Astrocyte of the hippocampus (primary cell): Measurements from ENCODE around the gene OR9A2.
"Not testable (repeated sequence)": the region's sequence is repeated elsewhere in the genome, so short reads cannot be mapped to it uniquely, and the experiment has no call there.

Experiments
- DNase-seq: peaks from one replicate; pipeline ENCODE4 v3.0.0; 2011; ENCODE audit warnings: low read depth, low spot score

The OR9A2 gene

DNA sequence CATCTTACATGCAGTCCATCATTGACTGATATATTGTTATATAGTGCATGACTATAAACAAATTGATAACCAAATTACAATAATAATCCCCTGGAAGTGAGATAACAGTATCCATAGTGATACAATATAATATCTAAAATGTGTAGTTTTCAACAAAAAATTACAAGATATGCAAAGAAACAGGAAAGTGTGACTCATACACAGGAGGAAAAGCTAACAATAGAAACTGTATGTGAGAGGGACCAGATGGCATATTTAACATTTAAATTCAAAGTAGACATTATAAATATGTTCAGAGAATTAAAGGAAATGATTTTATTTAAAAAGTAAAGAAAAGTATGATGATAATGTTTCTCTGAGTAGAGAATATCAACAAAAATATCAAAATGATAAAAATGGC is 8.0 kb downstream of the OR9A2 start:
- no peak for DNase-seq

DNA sequence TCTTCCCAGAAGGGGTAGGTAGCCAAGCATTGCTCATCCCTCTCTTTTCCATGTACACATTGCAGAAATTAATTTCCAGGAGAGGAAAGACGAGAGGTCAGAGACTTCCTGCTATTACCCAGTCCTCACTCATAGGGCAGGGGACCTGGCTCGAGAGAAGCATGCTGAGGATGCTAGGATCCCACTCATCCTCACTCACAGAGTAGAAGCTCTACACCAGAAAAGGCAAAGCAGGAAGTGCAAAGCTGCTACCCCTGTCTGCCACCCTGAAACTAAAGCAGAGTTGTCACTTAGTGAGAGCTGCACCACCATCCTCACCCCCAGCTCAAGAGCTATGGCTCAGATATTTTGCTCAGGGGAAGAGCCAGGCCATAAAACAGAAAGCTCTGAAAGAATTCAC is 9.9 kb downstream of the OR9A2 start:
- no peak for DNase-seq

DNA sequence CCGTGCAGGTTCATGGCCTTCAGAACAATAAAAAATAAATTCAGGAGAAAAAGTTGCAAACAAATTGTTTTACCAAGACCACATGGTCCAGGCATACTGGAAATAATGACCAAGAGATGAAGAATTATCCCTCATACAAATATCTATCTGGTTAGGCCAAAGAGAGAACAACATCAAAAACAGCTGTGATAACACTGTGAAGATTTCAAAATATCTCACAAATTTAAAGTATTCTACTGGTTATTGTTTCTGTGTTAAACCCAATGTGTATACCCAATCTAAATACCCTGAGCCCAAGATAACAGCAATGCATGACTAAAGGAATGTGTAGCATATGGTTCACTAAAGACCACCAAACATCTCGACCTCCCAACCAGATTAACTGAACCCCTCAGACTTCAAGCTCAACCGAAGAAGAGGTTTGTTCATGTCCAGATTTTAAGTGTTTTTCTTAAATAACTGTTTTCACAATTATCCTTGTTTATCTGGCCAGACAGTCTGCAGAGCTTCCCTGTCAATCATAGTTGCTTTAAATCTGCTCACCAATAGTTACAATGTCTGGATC is 10.9 kb downstream of the OR9A2 start:
- DNase-seq, result no peak

DNA sequence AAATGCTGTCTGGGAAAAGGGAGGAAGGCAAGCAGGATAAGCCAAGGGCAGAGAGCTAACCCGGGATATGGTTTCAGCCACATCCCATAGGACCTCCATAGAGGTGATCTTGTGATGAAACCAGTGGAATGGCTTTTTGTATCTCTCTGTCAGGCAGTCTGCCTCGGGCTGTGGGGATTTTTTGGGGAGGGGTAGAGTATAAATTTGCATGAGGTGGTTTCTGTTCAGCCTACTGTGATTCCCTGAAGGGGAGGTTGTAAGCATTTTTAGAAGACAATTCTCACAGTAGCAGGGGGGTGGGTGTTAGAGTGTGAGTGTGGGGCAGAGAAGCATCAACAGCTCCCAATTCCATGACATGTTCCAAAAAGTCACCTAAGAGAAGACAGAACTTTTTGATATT is 11.8 kb downstream of the OR9A2 start:
- DNase-seq, result no peak

DNA sequence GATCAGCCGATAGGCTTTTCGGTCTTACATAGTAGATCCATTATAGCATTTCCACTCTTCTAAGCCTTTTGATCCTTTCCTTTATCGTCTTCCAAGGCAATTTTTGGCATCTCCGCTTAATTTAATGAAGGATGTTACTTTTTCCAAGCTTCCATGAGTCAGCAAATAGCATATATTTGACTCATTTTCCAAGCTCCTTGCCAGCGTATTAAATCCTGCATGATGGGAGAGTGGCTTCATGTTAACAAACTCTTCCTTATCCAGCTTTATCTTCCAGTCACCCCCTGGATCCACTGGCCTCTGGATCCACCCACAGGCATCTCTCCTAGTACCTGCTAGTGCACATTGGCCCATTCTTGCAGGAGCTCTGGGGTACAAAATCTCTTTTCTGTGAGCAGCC is 13.0 kb downstream of the OR9A2 start:
- peak; percentile 74 for DNase-seq

DNA sequence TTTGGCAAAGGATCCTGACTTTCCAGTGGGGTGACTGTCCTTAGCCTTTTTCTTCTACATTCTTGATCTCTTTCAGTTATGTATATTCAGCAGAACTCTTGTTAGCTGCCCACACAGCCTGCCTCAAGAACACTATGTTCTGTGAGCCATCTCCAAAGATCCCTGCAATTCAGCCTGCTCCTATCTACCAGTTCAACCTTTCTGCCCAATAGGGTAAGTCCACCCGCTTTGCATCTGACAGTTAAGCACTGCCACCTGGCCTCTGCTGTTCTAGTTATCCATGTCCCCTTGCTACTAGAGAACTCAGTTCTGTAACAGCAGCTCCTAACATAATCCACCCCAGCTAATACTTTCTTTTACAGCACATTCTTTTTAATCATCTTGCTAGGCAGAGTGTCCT is 13.5 kb downstream of the OR9A2 start:
- no peak for DNase-seq

DNA sequence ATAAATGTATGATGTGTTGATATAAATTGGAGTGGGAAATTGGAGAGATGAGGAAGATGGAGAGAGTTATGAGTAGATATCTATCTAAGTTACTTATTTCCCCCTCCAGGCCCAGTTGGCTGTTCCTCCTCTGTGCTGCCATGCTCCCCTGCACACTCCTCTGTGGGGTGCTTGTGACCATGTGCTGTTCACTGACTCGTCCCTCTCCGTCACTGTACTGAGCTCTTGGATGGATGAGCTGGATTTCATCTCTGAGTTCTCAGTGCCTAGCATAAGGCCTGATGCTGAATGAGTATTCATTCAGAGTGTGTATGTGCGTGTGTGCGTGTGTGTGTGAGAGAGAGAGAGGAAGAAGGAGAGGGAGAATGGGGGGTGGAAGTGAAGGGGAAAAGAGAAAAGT is 14.5 kb downstream of the OR9A2 start:
- DNase-seq, result no peak

DNA sequence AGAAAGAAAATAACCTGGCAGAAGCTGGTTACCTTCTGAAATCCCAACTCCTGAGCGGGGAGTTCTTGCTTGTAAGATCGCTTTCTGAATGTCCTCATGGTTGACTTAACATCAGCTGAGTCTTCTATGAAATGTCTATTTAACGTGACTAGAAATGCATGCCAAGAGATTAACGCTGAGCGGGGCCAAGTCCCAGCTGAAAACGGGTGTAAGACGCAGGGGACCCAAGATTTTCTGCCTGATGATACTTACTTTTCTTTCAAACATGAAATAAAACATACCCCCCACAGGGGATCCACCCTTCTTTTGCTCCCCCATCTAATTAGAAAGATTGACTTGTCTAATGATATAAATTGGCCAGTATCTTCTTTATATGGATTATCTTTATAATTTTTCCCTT is 14.9 kb downstream of the OR9A2 start:
- DNase-seq, result no peak

DNA sequence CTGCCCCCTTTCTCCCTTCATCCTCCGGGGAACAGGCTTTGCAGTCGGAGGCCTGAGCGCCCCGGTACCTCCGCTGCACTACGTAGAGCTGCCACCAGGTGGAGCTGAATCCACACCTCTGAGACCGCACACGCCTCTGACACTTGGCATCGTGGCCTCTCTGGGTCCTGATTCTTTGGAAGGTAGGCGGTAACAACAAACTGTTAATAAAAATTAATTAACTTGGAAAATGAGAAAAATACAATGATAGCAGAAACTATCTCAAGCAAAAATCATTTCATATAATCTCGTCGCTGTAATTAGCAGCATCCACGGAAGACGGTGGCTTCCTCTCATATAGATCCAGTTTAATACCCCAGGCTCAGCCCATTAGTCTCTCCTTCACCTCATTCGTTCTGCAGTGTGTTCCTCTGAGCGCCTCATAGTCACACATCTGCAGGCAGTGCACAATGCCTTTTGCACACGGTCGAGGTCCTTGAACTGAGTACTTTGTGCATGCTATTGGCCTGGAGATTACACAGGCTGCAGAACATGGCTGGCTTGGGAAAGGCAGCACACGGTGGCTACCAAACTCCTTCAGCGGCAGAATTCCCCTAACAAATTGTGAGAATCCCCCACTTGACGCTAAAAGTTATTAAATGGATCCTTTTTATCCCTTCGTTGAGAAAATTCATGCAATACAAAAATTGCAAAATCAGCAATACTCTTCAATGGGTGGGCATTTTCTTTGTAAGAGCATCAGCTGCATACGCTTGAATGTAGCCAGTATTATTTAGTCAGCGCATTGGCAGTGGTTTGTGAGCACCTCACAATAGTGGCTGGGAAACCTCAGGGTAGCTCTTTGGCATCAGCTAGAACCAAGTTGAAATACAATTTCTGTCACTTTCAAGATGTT is 18.7 kb downstream of the OR9A2 start:
- peak; percentile 86 for DNase-seq

DNA sequence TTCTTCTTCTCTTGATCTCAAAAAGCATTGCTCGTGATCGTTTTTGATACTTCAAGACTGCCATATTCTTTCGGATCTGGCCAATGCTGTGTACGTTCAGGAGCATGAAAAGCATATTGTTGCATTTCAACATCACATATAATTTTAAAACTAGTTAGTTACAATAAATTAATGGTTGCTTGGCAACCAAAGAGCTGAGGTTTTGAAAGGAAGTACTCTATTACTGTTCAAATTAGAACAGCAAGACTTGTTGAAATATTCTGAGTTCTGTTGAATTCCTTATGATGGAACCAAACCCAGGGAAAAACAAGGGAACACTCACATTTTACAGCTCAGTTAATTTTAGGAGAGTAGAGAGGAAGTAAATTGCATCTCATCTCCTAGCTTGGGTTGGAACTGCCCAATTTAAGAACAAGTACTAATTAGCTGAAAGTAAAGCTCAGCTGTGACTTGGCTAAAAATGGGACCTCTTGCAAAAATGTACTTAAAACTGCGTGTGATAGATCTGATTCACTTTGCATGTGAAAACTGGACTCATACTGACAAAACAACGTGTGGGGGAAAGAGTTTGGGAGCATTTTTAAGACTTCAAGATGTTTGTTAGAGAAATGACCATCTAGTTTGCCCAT is 21.2 kb downstream of the OR9A2 start:
- no peak for DNase-seq

DNA sequence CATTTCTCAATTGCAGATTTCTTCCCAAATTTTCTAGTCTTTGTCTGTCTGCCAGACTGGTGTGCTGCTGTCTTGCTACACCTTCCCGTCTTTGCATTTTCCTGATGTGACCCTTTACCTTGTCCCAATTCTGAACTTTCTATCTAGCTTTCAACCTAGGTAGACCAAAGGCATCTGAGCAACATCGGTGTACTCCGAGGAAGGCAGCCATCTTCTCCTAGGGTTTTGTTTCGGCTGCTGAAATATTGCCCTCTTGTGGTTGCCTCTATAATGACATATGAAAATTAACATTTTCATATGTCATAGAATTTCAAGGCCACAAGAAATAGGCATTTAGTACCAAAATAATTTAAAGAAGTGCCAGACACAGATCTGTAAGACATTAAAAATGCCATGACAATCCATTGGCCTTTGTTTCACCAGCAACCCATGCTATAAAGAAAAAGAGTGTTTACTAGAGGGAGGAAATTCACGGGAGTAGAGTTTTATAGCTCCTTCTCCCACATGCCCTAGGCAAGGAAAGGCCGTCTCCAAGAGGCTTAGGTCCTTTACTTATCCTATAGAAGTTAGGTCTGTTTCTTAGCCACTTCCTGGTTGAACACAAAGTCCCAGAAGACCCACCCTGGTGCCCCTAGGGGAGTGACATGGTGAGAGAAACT is 23.4 kb downstream of the OR9A2 start:
- peak; percentile 58 for DNase-seq

DNA sequence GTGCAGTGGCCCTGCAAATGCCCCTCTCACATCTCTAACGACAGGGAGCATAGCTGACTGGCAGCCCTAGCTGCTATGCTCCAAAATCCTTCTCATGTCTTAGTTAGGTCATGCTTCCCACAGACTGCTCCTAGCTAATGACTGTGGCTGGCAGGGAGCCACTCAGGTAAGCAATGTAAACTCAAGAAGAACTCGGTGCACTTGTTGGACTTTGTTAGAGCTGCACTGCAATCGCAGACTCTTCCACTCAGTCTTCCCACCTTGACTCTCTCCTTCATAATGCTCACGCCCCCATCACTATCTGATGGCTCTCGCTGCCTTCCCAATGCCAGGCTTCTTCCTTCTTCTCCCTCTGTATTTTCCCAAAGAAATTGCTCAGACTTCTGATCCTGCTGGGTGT is 24.0 kb downstream of the OR9A2 start:
- no peak for DNase-seq

DNA sequence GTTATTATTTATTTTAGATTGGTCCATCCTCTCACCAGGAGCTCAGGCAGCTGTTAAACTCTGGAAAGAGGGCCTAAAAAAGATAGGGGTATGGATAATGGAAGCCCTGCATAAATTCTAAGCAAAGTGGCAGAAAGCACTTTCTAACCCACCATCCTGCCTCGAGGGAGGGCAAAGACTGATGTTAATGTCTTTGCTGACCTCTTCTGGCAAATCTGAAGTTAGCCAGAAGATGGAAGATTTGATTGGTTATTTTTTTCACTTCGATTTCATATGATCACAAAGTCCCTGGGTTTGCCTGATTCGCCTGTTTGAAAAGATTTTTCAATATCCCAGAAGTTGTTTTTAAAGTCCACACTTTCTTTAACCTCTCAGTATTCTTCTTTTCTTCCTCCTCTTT is 24.8 kb downstream of the OR9A2 start:
- DNase-seq, result peak; percentile 14

DNA sequence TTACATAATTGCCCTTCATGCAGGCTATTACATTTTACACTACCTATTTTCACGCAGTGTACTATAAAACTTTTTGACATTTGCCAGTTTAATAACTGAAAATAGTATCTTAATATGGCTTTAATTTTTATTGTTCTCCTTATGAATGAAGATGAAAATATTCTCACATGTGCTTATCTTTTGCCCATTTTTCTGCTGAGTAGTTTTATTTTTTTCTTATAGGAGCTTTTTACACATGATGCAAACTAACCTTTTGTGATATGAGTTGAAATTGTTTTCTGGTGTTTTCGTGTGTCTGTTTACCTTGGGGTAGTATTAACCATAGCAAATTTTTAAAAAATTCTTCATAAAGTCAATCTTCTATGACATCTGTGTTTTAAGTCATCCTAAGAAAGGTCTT is 26.3 kb downstream of the OR9A2 start:
- no peak for DNase-seq

DNA sequence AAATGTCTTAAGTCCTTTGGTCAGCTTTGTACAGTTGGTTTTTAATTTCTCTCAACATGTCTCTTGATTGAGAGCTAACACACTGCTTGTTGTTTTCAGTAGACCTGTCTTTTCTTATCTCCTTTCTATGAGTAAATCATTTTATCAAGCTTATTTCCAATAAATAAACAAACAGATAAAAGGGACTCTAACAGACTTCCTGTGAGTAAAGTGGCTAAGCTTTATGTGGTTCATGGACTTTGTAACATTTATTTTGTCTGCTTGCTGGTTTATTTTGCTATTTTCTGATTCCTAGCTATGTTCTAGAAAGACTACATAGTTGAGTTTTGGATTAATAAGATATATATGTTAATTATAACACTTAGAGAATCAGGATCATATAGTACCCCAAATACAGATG is 27.1 kb downstream of the OR9A2 start:
- no peak for DNase-seq

DNA sequence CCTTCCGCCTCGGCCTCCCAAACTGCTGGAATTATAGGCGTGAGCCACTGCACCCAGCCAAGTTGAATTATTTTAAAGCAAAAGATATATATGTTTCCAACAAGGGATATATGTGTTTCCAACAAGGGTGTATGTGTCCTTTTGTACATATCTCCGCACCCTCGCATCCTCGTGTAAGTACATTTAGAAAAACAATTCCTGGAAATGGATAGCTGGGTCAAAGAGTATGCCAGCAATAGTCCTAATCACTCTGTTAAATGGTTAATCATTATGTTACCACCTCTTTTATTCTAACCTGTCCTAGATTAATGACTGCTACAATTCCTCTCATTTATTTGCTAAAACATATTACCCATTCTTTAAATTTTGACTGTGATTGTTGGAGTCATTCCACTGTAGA is 28.0 kb downstream of the OR9A2 start:
- no peak for DNase-seq

DNA sequence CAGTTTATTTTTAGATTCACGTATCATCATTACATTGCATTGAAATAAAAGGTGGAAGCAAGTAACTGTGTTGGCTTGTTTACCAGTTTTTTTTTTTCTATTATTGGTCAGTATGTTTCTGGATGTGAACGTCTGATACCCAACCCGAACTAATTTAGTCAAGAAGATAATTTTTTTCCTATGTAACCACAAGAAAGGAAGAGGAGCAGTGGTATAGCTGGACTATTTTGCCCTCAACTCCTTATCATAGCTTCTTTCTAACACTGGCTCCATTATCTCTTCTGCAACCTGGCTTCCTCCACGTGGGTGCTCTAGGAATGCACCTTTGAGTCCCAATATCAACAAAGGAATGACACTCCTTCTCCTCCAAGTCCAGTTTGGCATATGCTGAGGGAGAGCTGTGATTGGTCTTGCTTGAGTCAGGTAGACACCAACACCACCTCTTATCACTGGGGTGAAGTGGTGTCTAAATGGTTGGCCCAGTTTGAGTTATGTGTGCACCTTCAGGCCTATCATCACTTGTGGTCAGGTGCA is 29.4 kb downstream of the OR9A2 start:
- DNase-seq, result no peak

DNA sequence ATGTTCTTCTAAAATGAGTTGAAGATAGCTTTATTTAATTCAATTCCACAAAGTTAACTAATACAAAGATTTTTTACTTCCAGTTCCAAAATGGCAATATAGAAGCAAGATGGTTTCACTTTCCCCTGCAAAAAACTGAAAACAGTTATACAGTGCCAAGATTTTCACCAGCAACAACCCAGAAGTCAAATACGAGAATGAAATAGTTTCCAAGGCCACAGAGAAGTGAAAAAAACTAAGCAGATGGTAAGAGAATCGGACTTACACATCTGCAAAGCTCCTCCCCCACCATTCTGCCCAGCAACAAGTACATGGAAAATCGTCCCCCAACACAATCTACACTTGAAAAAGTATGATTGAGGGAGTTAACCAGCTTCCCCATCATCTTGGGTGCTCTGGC is 34.5 kb downstream of the OR9A2 start:
- no peak for DNase-seq

DNA sequence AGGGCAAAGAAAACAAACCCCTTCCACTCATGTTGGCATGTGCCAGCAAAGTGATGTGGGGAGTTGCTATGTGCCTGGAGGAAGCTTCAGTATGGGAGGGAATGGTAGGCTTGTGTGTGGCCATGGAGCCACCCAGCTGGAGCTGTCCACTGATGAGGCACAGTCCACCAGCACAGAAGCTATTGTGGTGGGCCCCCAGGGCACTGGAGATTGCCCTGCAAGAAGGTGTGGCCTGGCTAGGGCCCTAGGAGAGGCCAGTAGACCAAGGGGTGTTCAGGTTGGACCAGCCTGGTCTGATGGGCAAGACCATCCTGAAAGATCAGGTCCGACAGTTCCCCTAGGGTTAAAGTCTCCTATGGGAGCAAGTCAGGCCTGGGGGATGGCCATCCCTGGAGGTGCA is 42.6 kb downstream of the OR9A2 start:
- DNase-seq, result no peak

DNA sequence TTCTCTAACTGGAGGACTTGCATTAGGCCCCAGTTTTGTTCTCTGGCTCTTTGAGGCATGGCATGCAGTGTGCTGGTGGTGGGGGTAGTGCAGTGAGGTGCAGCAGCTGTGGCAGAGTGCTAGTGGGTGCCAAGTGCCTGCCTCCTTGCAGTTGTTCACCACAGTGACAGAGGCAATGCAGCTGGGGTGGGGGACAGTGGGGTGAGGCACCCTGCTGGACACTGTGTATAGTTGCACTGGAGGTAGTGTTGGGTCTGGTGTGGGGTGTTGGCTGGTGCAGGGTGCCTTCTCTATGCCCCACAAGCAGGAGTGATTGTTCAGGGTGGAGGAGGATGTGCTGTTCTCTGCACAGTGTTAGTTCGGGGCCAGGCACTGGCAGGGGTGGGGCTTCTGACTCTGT is 43.1 kb downstream of the OR9A2 start:
- no peak for DNase-seq

DNA sequence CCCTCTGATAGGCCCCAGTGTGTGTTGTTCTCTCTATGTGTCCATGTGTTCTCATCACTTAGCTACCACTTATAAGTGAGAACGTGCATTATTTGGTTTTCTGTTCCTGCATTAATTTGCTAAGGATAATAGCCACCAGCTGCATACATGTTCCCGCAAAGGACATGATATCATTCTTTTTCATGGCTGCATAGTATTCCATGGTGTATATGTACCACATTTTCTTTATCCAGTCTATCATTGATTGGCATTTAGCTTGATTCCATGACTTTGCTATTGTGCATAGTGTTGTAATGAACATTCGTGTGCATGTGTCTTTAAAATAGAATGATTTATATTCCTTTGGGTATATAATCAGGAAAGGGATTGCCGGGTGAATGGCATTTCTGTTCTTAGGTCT is 48.5 kb downstream of the OR9A2 start:
- DNase-seq, result not testable (repeated sequence)
